SU-DHL-6 (cell line): Measurements from ENCODE around the gene PRRT4.

Source experiments
- H2AFZ ChIP-seq: fragments of 200-600 bp; sonication (generic); 2 replicates; pipeline ENCODE4 v1.6.1; 2014; ENCODE audit warnings: low read depth, mild to moderate bottlenecking, moderate library complexity, mixed read lengths, antibody characterized with exemption, low read length; ENCODE audit not compliant: severe bottlenecking
- H3F3A ChIP-seq: fragments of 200-600 bp; shearing (Covaris generic); 2 replicates; pipeline ENCODE4 v1.6.0; 2016; ENCODE audit warnings: antibody characterized with exemption, mild to moderate bottlenecking; ENCODE audit not compliant: insufficient read depth
- H3K27ac ChIP-seq: fragments of 200-600 bp; sonication (generic); 2 replicates; pipeline ENCODE4 v1.5.1; 2016; ENCODE audit warnings: low read depth, mild to moderate bottlenecking, low read length, moderate library complexity, mixed read lengths
- H3K27me3 ChIP-seq: fragments of 200-600 bp; sonication (generic), shearing (Covaris generic); 2 replicates; pipeline ENCODE4 v1.6.0; 2014; ENCODE audit warnings: mild to moderate bottlenecking, low read length
- H3K36me3 ChIP-seq: fragments of 200-600 bp; sonication (generic); 2 replicates; pipeline ENCODE4 v1.6.1; 2014; ENCODE audit warnings: mild to moderate bottlenecking, low read length, mixed read lengths
- H3K4me2 ChIP-seq: fragments of 300-600, 200-600 bp; shearing (Covaris generic), sonication (generic); 2 replicates; pipeline ENCODE4 v1.6.0; 2014; ENCODE audit warnings: low read length, low read depth, mild to moderate bottlenecking; ENCODE audit not compliant: poor library complexity, severe bottlenecking
- H3K4me3 ChIP-seq: fragments of 200-600 bp; sonication (generic); 2 replicates; pipeline ENCODE4 v1.5.1; 2014; ENCODE audit warnings: antibody characterized with exemption, low read length, mild to moderate bottlenecking, mixed read lengths; ENCODE audit not compliant: insufficient read depth, poor library complexity, severe bottlenecking
- H3K79me2 ChIP-seq: fragments of 200-600 bp; sonication (generic); 2 replicates; pipeline ENCODE4 v1.6.1; 2014; ENCODE audit warnings: mild to moderate bottlenecking, low read length, moderate library complexity; ENCODE audit not compliant: insufficient read depth
- H3K9ac ChIP-seq: fragments of 200-600 bp; sonication (generic); 2 replicates; pipeline ENCODE4 v1.7.0; 2014; ENCODE audit warnings: mild to moderate bottlenecking, low read length
- H3K9me2 ChIP-seq: fragments of 200-600 bp; sonication (generic); replicated peaks from 2 replicates; pipeline ENCODE4 v1.6.1; 2014; ENCODE audit warnings: low read length; ENCODE audit not compliant: insufficient read depth
- H3K9me3 ChIP-seq: fragments of 200-600 bp; sonication (generic); 2 replicates; pipeline ENCODE4 v1.6.1; 2014; ENCODE audit warnings: low read length, mixed read lengths; ENCODE audit not compliant: insufficient read depth
- H4K20me1 ChIP-seq: fragments of 200-600 bp; sonication (generic); 2 replicates; pipeline ENCODE4 v1.6.1; 2014; ENCODE audit warnings: low read depth, mild to moderate bottlenecking, antibody characterized with exemption, low read length, moderate library complexity, mixed read lengths
- EZH2phosphoT487 ChIP-seq: fragments of 200-600 bp; sonication (generic), shearing (Covaris generic); conservative IDR thresholded peaks from 2 replicates; pipeline ENCODE4 v1.6.1; 2018; ENCODE audit warnings: mild to moderate bottlenecking, antibody characterized with exemption, low read length, moderate library complexity, mixed read lengths
- TF ChIP-seq, protein P1 (sequence below): fragments of 200-600 bp; sonication (generic); IDR thresholded peaks from one replicate; pipeline ENCODE4 v1.5.1; 2017; ENCODE audit warnings: antibody characterized with exemption, mild to moderate bottlenecking, low read length, moderate library complexity; ENCODE audit not compliant: insufficient read depth, poor library complexity, severe bottlenecking

Gene PRRT4

DNA sequence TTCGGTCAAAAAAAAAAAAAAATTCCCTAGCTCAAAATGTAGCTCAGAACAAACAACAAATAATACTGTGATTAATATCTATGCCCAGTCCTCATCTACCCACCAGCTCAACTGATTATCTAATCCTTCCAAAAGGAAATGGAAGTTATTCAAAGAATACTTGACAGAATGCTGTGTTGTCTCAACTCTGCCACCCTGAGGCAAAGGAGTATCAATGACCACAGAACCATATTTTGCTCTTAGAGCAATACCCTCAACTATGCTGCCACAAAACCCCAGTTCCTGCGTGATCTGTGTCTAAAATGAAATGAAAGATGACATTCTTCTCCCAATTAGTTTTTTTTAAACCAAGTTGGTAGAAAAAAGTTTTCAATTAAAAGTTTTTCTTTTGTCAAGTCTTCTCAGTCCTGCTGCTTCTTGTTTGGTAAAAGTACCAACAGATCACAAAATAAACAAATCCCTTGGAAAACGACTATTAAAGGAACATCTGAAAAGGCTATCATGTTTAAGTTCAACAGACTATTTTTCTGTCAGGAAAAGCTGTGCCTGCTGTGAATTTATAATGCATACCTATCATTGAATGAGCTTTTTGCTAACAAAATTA, 39.3 kb downstream of the PRRT4 start:
- Histone ChIP-seq H3K4me2 (no peak overlapping the region), H3K4me3 (no peak overlapping the region), H3K9ac (no peak overlapping the region), H3K27me3 (no peaks in the 10 kb centered on the region), H3K27ac (no peak overlapping the region), H3K9me2 (no peaks in the 10 kb centered on the region), H3K9me3 (no peaks in the 10 kb centered on the region), H3F3A (0 out of 2 replicates have a peak, but pooled peaks cover 4% of the 10 kb centered on the region), H2AFZ (no peak overlapping the region), H4K20me1 (no peaks in the 10 kb centered on the region), H3K36me3 (peaks cover 30% of the 10 kb centered on the region), H3K79me2 (no peaks in the 10 kb centered on the region)
- no peak for TF ChIP-seq EZH2phosphoT487
- TF ChIP-seq, protein P1, sequence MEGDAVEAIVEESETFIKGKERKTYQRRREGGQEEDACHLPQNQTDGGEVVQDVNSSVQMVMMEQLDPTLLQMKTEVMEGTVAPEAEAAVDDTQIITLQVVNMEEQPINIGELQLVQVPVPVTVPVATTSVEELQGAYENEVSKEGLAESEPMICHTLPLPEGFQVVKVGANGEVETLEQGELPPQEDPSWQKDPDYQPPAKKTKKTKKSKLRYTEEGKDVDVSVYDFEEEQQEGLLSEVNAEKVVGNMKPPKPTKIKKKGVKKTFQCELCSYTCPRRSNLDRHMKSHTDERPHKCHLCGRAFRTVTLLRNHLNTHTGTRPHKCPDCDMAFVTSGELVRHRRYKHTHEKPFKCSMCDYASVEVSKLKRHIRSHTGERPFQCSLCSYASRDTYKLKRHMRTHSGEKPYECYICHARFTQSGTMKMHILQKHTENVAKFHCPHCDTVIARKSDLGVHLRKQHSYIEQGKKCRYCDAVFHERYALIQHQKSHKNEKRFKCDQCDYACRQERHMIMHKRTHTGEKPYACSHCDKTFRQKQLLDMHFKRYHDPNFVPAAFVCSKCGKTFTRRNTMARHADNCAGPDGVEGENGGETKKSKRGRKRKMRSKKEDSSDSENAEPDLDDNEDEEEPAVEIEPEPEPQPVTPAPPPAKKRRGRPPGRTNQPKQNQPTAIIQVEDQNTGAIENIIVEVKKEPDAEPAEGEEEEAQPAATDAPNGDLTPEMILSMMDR = no peak

DNA sequence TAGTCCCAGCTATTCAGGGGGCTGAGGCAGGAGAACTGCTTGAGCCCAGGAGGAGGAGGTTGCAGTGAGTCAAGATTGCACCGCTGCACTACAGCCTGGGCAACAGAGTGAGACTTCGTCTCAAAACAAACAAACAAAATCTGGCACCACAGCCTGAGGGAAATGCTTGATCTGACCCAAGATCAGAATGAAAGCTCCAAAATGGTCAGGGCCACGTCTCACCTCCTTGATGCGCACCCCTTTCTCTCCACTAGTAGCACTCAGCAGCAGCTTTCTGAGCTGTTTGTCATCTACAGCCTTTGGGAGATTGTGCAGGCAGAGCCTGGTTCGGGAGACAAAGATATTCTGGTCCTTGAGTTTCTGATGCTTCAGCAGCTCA, 40.5 kb downstream of the PRRT4 start:
- Histone ChIP-seq H3K4me2 (no peak overlapping the region), H3F3A (0 out of 2 replicates have a peak, but pooled peaks cover 4% of the 10 kb centered on the region), H3K9me2 (no peaks in the 10 kb centered on the region), H2AFZ (no peak overlapping the region), H3K9me3 (no peaks in the 10 kb centered on the region), H3K79me2 (no peaks in the 10 kb centered on the region), H3K27ac (no peak overlapping the region), H3K36me3 (peaks cover 33% of the 10 kb centered on the region), H3K4me3 (no peak overlapping the region), H4K20me1 (no peaks in the 10 kb centered on the region), H3K9ac (no peak overlapping the region), H3K27me3 (no peaks in the 10 kb centered on the region)
- TF ChIP-seq, protein P1 = no peak
- TF ChIP-seq EZH2phosphoT487 = no peak

DNA sequence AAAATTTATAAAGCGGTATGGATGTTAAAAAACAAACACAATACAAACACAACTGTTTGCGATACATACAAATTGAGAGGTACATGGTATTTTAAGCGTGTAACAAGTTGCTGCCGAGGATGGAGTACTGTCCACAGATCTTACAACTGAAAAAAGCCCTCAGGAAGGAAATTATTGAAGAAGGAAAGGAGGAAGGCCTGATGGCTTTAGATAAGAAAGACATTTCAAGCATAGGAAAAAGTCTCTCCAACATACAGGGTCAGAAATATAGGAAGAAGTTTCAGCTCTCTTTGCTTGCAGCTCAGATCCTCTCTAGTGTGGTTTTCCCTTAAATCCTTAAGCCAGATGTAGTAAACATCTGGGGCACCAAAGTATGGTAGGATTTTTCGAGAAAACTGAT, 42.8 kb downstream of the PRRT4 start:
- no peak overlapping the region for H3K4me3 ChIP-seq
- no peak overlapping the region for H2AFZ ChIP-seq
- no peaks in the 10 kb centered on the region for H4K20me1 ChIP-seq
- no peaks in the 10 kb centered on the region for H3K79me2 ChIP-seq
- H3K27ac ChIP-seq = no peak overlapping the region
- H3F3A ChIP-seq = 0 out of 2 replicates have a peak, but pooled peaks cover 4% of the 10 kb centered on the region
- H3K36me3 ChIP-seq = peaks cover 33% of the 10 kb centered on the region
- no peak overlapping the region for H3K9ac ChIP-seq
- H3K27me3 ChIP-seq = no peaks in the 10 kb centered on the region
- H3K4me2 ChIP-seq = no peak overlapping the region
- H3K9me3 ChIP-seq = no peaks in the 10 kb centered on the region
- no peak for TF ChIP-seq EZH2phosphoT487
- TF ChIP-seq, protein P1 = no peak
- H3K9me2 ChIP-seq = no peaks in the 10 kb centered on the region
